ENCODE results near the gene FBXO41. TPM values are rescaled to one million over a fixed set of nuclear protein-coding genes. Genes with fewer than 3 reads are reported as not detected.

FBXO41 gene
- polyA plus RNA-seq, 1 donor from 2014 or later, result 6.0 TPM

GRCh38 chr2:73289304-73289703 is 5.0 kb upstream of the FBXO41 start:
- Histone ChIP-seq H4K20me1 (ENCODE audit: insufficient read depth) (no peaks in the 10 kb centered on the region), H3K9me3 (ENCODE audit: low read length) (no peaks in the 10 kb centered on the region), H2AFZ (ENCODE audit: low read depth, low read length) (no peak overlapping the region), H3K27me3 (ENCODE audit: insufficient read depth, low read depth, low read length) (peaks cover 98% of the 10 kb centered on the region), H3K4me3 (ENCODE audit: low read length) (no peak overlapping the region), H3K27ac (ENCODE audit: low read length) (no peak overlapping the region), H3F3A (ENCODE audit: insufficient read depth, low read length, poor library complexity, severe bottlenecking) (no peaks in the 10 kb centered on the region), H3K36me3 (ENCODE audit: insufficient read depth, low read length) (no peaks in the 10 kb centered on the region), H3K9me2 (ENCODE audit: insufficient read depth, low read length) (no peaks in the 10 kb centered on the region), H3K79me2 (replicated peaks; ENCODE audit: insufficient read depth, low read length) (no peaks in the 10 kb centered on the region), H3K4me2 (ENCODE audit: low read length) (no peak overlapping the region), H3K9ac (ENCODE audit: low read length) (no peak overlapping the region)
- TF ChIP-seq EZH2 (IDR thresholded peaks at IDR 0.05; ENCODE audit: borderline replicate concordance, insufficient read depth, low read length, poor library complexity, severe bottlenecking), result no peak
- TF ChIP-seq EP300 (conservative IDR thresholded peaks at IDR 0.05; ENCODE audit: poor library complexity, severe bottlenecking), result no peak
- no peak for TF ChIP-seq REST (IDR thresholded peaks at IDR 0.05; ENCODE audit: borderline replicate concordance)
- TF ChIP-seq POLR2AphosphoS5 (IDR thresholded peaks at IDR 0.05), result no peak
- no peak for TF ChIP-seq RAD21 (conservative IDR thresholded peaks at IDR 0.05)
- TF ChIP-seq MXI1 (conservative IDR thresholded peaks at IDR 0.05; ENCODE audit: poor library complexity, severe bottlenecking), result no peak
- no peak for TF ChIP-seq SMC3 (conservative IDR thresholded peaks at IDR 0.05; ENCODE audit: poor library complexity)
- no peak for TF ChIP-seq TAF1 (IDR thresholded peaks at IDR 0.05; ENCODE audit: low read depth)

GRCh38 chr2:73286134-73286655 is 1.9 kb upstream of the FBXO41 start:
- H3K9me3 ChIP-seq (ENCODE audit: low read length), result no peaks in the 10 kb centered on the region
- H3K79me2 ChIP-seq (replicated peaks; ENCODE audit: insufficient read depth, low read length), result no peaks in the 10 kb centered on the region
- H3K9ac ChIP-seq (ENCODE audit: low read length), result no peak overlapping the region
- H3K27ac ChIP-seq (ENCODE audit: low read length), result no peak overlapping the region
- no peak overlapping the region for H3K4me3 ChIP-seq (ENCODE audit: low read length)
- no peak overlapping the region for H2AFZ ChIP-seq (ENCODE audit: low read depth, low read length)
- no peak for TF ChIP-seq EZH2 (IDR thresholded peaks at IDR 0.05; ENCODE audit: borderline replicate concordance, insufficient read depth, low read length, poor library complexity, severe bottlenecking)
- TF ChIP-seq CTCF (IDR thresholded peaks at IDR 0.05; ENCODE audit: poor library complexity, severe bottlenecking), result no peak
- TF ChIP-seq SMC3 (conservative IDR thresholded peaks at IDR 0.05; ENCODE audit: poor library complexity), result no peak
- no peak for TF ChIP-seq MXI1 (conservative IDR thresholded peaks at IDR 0.05; ENCODE audit: poor library complexity, severe bottlenecking)
- no peak for TF ChIP-seq RAD21 (conservative IDR thresholded peaks at IDR 0.05)
- TF ChIP-seq POLR2AphosphoS5 (IDR thresholded peaks at IDR 0.05), result no peak
- no peak for TF ChIP-seq EP300 (conservative IDR thresholded peaks at IDR 0.05; ENCODE audit: poor library complexity, severe bottlenecking)
- TF ChIP-seq REST (IDR thresholded peaks at IDR 0.05; ENCODE audit: borderline replicate concordance), result no peak
- no peak for TF ChIP-seq TAF1 (IDR thresholded peaks at IDR 0.05; ENCODE audit: low read depth)
- H4K20me1 ChIP-seq (ENCODE audit: insufficient read depth), result no peaks in the 10 kb centered on the region
- no peaks in the 10 kb centered on the region for H3K9me2 ChIP-seq (ENCODE audit: insufficient read depth, low read length)
- H3K27me3 ChIP-seq (ENCODE audit: insufficient read depth, low read depth, low read length), result peaks cover 68% of the 10 kb centered on the region
- H3K36me3 ChIP-seq (ENCODE audit: insufficient read depth, low read length), result no peaks in the 10 kb centered on the region
- no peaks in the 10 kb centered on the region for H3F3A ChIP-seq (ENCODE audit: insufficient read depth, low read length, poor library complexity, severe bottlenecking)
- H3K4me2 ChIP-seq (ENCODE audit: low read length), result no peak overlapping the region

All from neural cell (in vitro differentiated cells).